GM23338 (cell line): ENCODE data around the gene TECTB. TPM values are rescaled to one million over a fixed set of nuclear protein-coding genes. Genes with fewer than 3 reads are reported as not detected.

Source experiments
- ATAC-seq: fragments of 200-7000 bp; cut with Tn5 transposase; 3 replicates; pipeline ENCODE4 v1.9.1; 2020
- DNase-seq: peaks from one replicate; pipeline ENCODE4 v3.0.0-alpha.2; 2015; ENCODE audit warnings: low spot score
- H2AFZ ChIP-seq: fragments of 200-600 bp; sonication (generic); 2 replicates; pipeline ENCODE4 v1.8.0; 2016; ENCODE audit warnings: antibody characterized with exemption, mild to moderate bottlenecking, moderate library complexity
- H3F3A ChIP-seq: fragments of 200-600 bp; sonication (generic); replicated peaks from 2 replicates; pipeline ENCODE4 v1.8.0; 2017; ENCODE audit warnings: antibody characterized with exemption, mixed run types, low read depth
- H3K27ac ChIP-seq: fragments of 200-600 bp; sonication (generic); 2 replicates; pipeline ENCODE4 v1.6.1; 2016; ENCODE audit warnings: low read depth
- H3K27me3 ChIP-seq: fragments of 200-600 bp; sonication (generic); 2 replicates; pipeline ENCODE4 v1.8.0; 2016; ENCODE audit warnings: mild to moderate bottlenecking, mixed run types, moderate library complexity; ENCODE audit not compliant: insufficient read depth
- H3K36me3 ChIP-seq: fragments of 200-600 bp; sonication (generic); 2 replicates; pipeline ENCODE4 v1.8.0; 2016; ENCODE audit warnings: mild to moderate bottlenecking; ENCODE audit not compliant: insufficient read depth
- H3K4me1 ChIP-seq: fragments of 200-600 bp; sonication (generic); 2 replicates; pipeline ENCODE4 v1.8.0; 2016; ENCODE audit warnings: mild to moderate bottlenecking, moderate library complexity; ENCODE audit not compliant: insufficient read depth
- H3K4me2 ChIP-seq: fragments of 200-600 bp; sonication (generic); 2 replicates; pipeline ENCODE4 v1.7.1; 2017; ENCODE audit warnings: mixed run types
- H3K4me3 ChIP-seq: fragments of 200-600 bp; sonication (generic); 2 replicates; pipeline ENCODE4 v1.6.1; 2016; ENCODE audit warnings: mixed run types
- H3K79me2 ChIP-seq: fragments of 200-600 bp; sonication (generic); replicated peaks from 2 replicates; pipeline ENCODE4 v1.8.0; 2017; ENCODE audit warnings: mild to moderate bottlenecking; ENCODE audit not compliant: insufficient read depth
- H3K9me2 ChIP-seq: fragments of 200-600 bp; sonication (generic); 2 replicates; pipeline ENCODE4 v1.8.0; 2017; ENCODE audit not compliant: insufficient read depth
- H4K20me1 ChIP-seq: fragments of 200-600 bp; sonication (generic); replicated peaks from 2 replicates; pipeline ENCODE4 v1.8.0; 2017; ENCODE audit warnings: mild to moderate bottlenecking; ENCODE audit not compliant: insufficient read depth
- H3K27ac Mint-ChIP-seq: 2 replicates; pipeline ENCODE4 v1.8.0; 2020; ENCODE audit warnings: inconsistent platforms, mild to moderate bottlenecking, moderate library complexity, mixed read lengths
- H3K27me3 Mint-ChIP-seq: 3 replicates; pipeline ENCODE4 v1.8.0; 2022; ENCODE audit warnings: low read depth, mild to moderate bottlenecking, moderate library complexity, mixed read lengths, inconsistent platforms; ENCODE audit not compliant: insufficient read depth, poor library complexity
- H3K36me3 Mint-ChIP-seq: 3 replicates; pipeline ENCODE4 v1.8.0; 2021; ENCODE audit warnings: low read depth, mild to moderate bottlenecking, inconsistent platforms, moderate library complexity, mixed read lengths
- H3K4me1 Mint-ChIP-seq: 3 replicates; pipeline ENCODE4 v1.8.0; 2020; ENCODE audit warnings: mild to moderate bottlenecking, inconsistent platforms, mixed read lengths
- H3K4me3 Mint-ChIP-seq: 3 replicates; pipeline ENCODE4 v1.8.0; 2021; ENCODE audit warnings: moderate library complexity, mild to moderate bottlenecking, inconsistent platforms, mixed read lengths
- H3K9me3 Mint-ChIP-seq: 3 replicates; pipeline ENCODE4 v1.8.0; 2020; ENCODE audit warnings: moderate library complexity, mild to moderate bottlenecking, inconsistent platforms, mixed read lengths
- CREB1 ChIP-seq: fragments of 250-450 bp; sonication (Bioruptor Pico); IDR thresholded peaks from 2 replicates; pipeline ENCODE4 v1.5.0; 2020; ENCODE audit warnings: low read depth, mild to moderate bottlenecking, moderate library complexity
- CTCF ChIP-seq, 2 experiments: fragments of 200-600 bp in 1 of 2; sonication (generic) in 1 of 2; conservative IDR thresholded peaks; 2 replicates each; pipeline versions ENCODE4 v1.5.1 to v1.6.1; 2016 to 2017; ENCODE audit warnings: antibody characterized with exemption in 2 of 2, low read depth in 2 of 2, mild to moderate bottlenecking in 2 of 2, moderate library complexity in 1 of 2
- STAT1 ChIP-seq: IDR thresholded peaks from one replicate; pipeline ENCODE4 v1.6.1; 2016; ENCODE audit warnings: antibody characterized with exemption; ENCODE audit not compliant: unreplicated experiment
- ZNF462 ChIP-seq: fragments of 250-450 bp; sonication (Bioruptor Pico); IDR thresholded peaks from 2 replicates; pipeline ENCODE4 v1.5.0; 2020; ENCODE audit warnings: mild to moderate bottlenecking, moderate library complexity
- polyA plus RNA-seq: library from polyadenylated mRNA; unstranded; fragments of >200 nt; fragmentation: Nextera tagmentation; extraction: Ambion mirVana; gene quantifications from 2 replicates; pipeline ENCODE4 v1.2.1, GENCODE V29; 2016
- total RNA-seq: library from RNA; depleted of rRNA; stranded (reverse); fragments of >200 nt; shearing (Covaris generic); gene quantifications from 2 replicates; pipeline ENCODE4 v1.2.3, GENCODE V29; 2014

The TECTB gene
- total and polyA plus RNA-seq, 2 experiments from 2014 or later: not detected

- TF ChIP-seq CTCF (conservative IDR thresholded peaks at IDR 0.05; ENCODE audit: low read depth in 2 of 2): no peak
These were observed 11.2 kb upstream of the TECTB start (continued) for GRCh38 chr10:112271982-112272381.

GRCh38 chr10:112274831-112275230, 8.4 kb upstream of the TECTB start:
- Mint-ChIP-seq H3K27me3 (peaks cover 3% of the 10 kb centered on the region), H3K27ac (no peak overlapping the region), H3K4me1 (peaks cover 17% of the 10 kb centered on the region), H3K4me3 (no peak overlapping the region), H3K36me3 (no peaks in the 10 kb centered on the region), H3K9me3 (no peaks in the 10 kb centered on the region)
- no peak overlapping the region for H3K27ac ChIP-seq
- no peaks in the 10 kb centered on the region for H3K79me2 ChIP-seq
- H3K9me2 ChIP-seq: 0 out of 2 replicates have a peak, but pooled peaks cover 2% of the 10 kb centered on the region
- no peak overlapping the region for H2AFZ ChIP-seq
- TF ChIP-seq CTCF (conservative IDR thresholded peaks at IDR 0.05; ENCODE audit: low read depth in 2 of 2): no peak
- TF ChIP-seq STAT1: no peak
- TF ChIP-seq ZNF462: no peak
- TF ChIP-seq CREB1: no peak
- no peak overlapping the region for H3K4me3 ChIP-seq
- no peak for ATAC-seq
- H3K27me3 ChIP-seq: no peaks in the 10 kb centered on the region
- H3K4me2 ChIP-seq: no peak overlapping the region
- H3F3A ChIP-seq: no peaks in the 10 kb centered on the region
- no peaks in the 10 kb centered on the region for H3K36me3 ChIP-seq
- no peak for DNase-seq
- H3K4me1 ChIP-seq: peaks cover 18% of the 10 kb centered on the region
- no peaks in the 10 kb centered on the region for H4K20me1 ChIP-seq
